Ovary (tissue), 9 donors: ENCODE data around the gene OLFM1. TPM values are rescaled to one million over a fixed set of nuclear protein-coding genes. Genes with fewer than 3 reads are reported as not detected.

Source experiments
- DNase-seq, 5 donors: peaks; one replicate each; pipeline ENCODE4 v3.0.0-alpha.2; 2019 to 2020
- H3K27ac ChIP-seq, 2 donors: fragments of 200-600 bp; one replicate each; pipeline versions ENCODE4 v1.5.1 to v1.8.0; 2019 to 2022
- H3K27me3 ChIP-seq: fragments of 200-600 bp; one replicate; pipeline ENCODE4 v1.8.0; 2022
- H3K36me3 ChIP-seq: fragments of 200-600 bp; sonication (generic); one replicate; pipeline ENCODE4 v1.5.1; 2019
- H3K4me1 ChIP-seq: one replicate; pipeline ENCODE4 v1.8.1; 2013; ENCODE audit warnings: mild to moderate bottlenecking, moderate library complexity; ENCODE audit not compliant: insufficient read depth
- H3K4me3 ChIP-seq: fragments of 200-600 bp; sonication (generic); one replicate; pipeline ENCODE4 v1.5.1; 2017
- H3K9me3 ChIP-seq, 2 donors: fragments of 200-600 bp in 1 of 2; sonication (generic) in 1 of 2; one replicate each; pipeline versions ENCODE4 v1.5.1 to v1.8.1; 2013 to 2019; ENCODE audit warnings: mild to moderate bottlenecking in 1 of 2, moderate library complexity in 1 of 2
- CTCF ChIP-seq, 3 donors: fragments of 450-650 bp in 2 of 3; fragments of 200-600 bp in 1 of 3; IDR thresholded peaks; one replicate each; pipeline versions ENCODE4 v1.5.1 to v1.8.0; 2016 to 2022; ENCODE audit warnings: antibody characterized with exemption in 3 of 3, mild to moderate bottlenecking in 1 of 3
- EP300 ChIP-seq: sonication (generic); formaldehyde crosslinking; IDR thresholded peaks from one replicate; pipeline ENCODE4 v1.6.1; 2017; ENCODE audit warnings: antibody characterized with exemption
- POLR2A ChIP-seq: fragments of 450-650 bp; IDR thresholded peaks from one replicate; pipeline ENCODE4 v1.6.1; 2017; ENCODE audit warnings: antibody characterized with exemption, mild to moderate bottlenecking, moderate library complexity
- WGBS, 3 donors: extraction: QIAGEN DNeasy Blood & Tissue Kit in 1 of 3; methylation state at CpG; one replicate each; pipeline versions ENCODE4 v1.1.5 to v1.1.7; 2013 to 2017; 5-methylcytosine and 5-hydroxymethylcytosine counted together
- intact Hi-C, 4 donors: fragments of 100-400 bp; cut with DNase I; formaldehyde crosslinking; loops; one replicate each; pipeline versions ENCODE4 v1.11.0 to v1.15.1; 2022 to 2023
- polyA plus RNA-seq, 2 donors: library from polyadenylated mRNA; stranded (reverse); fragments of 200-250 nt in 1 of 2; fragments of 350-450 nt in 1 of 2; fragmentation: Illumina TruSeq in 1 of 2; extraction: RNeasy Lipid Tissue Mini Kit (QIAGEN cat#74804) in 1 of 2; gene quantifications; one replicate each; pipeline ENCODE4 v1.2.3, GENCODE V29; 2013 to 2014
- total RNA-seq, 7 donors: library from RNA; depleted of rRNA in 2 of 7; stranded (reverse); fragments of >200 nt in 2 of 7; fragmentation: NEBNext Ultra II Directional in 3 of 7; extraction: Animal tissue kit (Norgen Biotek cat#: 25700) in 3 of 7; gene quantifications; one replicate each; pipeline versions ENCODE4 v1.1.0 to v1.2.4, GENCODE V29; 2016 to 2023
- donor health status: DM: no; HTN: no; CAD: no; lungs with moderate emphysema.
- donor health status: DM: no; HTN: no; CAD: no.
- donor health status: Bipolar disorder and iron deficiency.
- donor health status: DM: yes; HTN: yes; CAD: no.
- donor health status: DM: no; HTN: no; CAD: no.
- donor health status: DM: yes; HTN: yes; CAD: no.

OLFM1 gene
- total and polyA plus RNA-seq, 9 donors = 6.5 to 40.0 (median 19.9) TPM

- Histone ChIP-seq H3K9me3 (no peaks in the 10 kb centered on the region), H3K4me1 (no peaks in the 10 kb centered on the region), H3K36me3 (no peaks in the 10 kb centered on the region), H3K4me3 (no peak overlapping the region), H3K27ac (no peak overlapping the region), H3K27me3 (no peaks in the 10 kb centered on the region)
- TF ChIP-seq EP300 (no peak), CTCF (IDR thresholded peaks at IDR 0.05) (no peak), POLR2A (no peak)
- intact Hi-C loops = no loop called here
- no peak for DNase-seq
- 66 to 75% (median 66%) methylated on average over 11 of the region's 11 CpGs for WGBS, 3 donors
Observed at GRCh38 chr9:135163023-135163780, 75.7 kb downstream of the OLFM1 start.

- Histone ChIP-seq H3K27ac (no peak overlapping the region), H3K4me1 (no peaks in the 10 kb centered on the region), H3K27me3 (no peaks in the 10 kb centered on the region), H3K36me3 (no peaks in the 10 kb centered on the region), H3K9me3 (no peaks in the 10 kb centered on the region), H3K4me3 (no peak overlapping the region)
- TF ChIP-seq EP300 = no peak
- no peak for TF ChIP-seq POLR2A
- TF ChIP-seq CTCF (IDR thresholded peaks at IDR 0.05) = no peak
- 70 to 81% (median 80%) methylated on average over 11 of the region's 11 CpGs for WGBS, 3 donors
- intact Hi-C loops = no loop called here
- no peak for DNase-seq
Observed at GRCh38 chr9:135164036-135164435, 76.6 kb downstream of the OLFM1 start.

GRCh38 chr9:135165003-135165711 is 77.7 kb downstream of the OLFM1 start:
- DNase-seq = no peak
- Histone ChIP-seq H3K36me3 (no peaks in the 10 kb centered on the region), H3K4me1 (no peaks in the 10 kb centered on the region), H3K27ac (no peak overlapping the region), H3K4me3 (no peak overlapping the region), H3K9me3 (no peaks in the 10 kb centered on the region), H3K27me3 (no peaks in the 10 kb centered on the region)
- intact Hi-C loops = no loop called here
- WGBS, 3 donors = 68 to 73% (median 70%) methylated on average over 18 of the region's 18 CpGs
- TF ChIP-seq EP300 (no peak), POLR2A (no peak), CTCF (IDR thresholded peaks at IDR 0.05) (no peak)

GRCh38 chr9:135165756-135166519 is 78.5 kb downstream of the OLFM1 start:
- Histone ChIP-seq H3K9me3 (no peaks in the 10 kb centered on the region), H3K27me3 (no peaks in the 10 kb centered on the region), H3K27ac (no peak overlapping the region), H3K4me1 (no peaks in the 10 kb centered on the region), H3K4me3 (no peak overlapping the region), H3K36me3 (no peaks in the 10 kb centered on the region)
- TF ChIP-seq CTCF (IDR thresholded peaks at IDR 0.05) = no peak
- TF ChIP-seq POLR2A = no peak
- no peak for TF ChIP-seq EP300
- intact Hi-C loops = no loop called here
- WGBS, 3 donors = 71 to 81% (median 77%) methylated on average over 25 of the region's 25 CpGs
- no peak for DNase-seq
